DMS53 treated with DMSO at 0.1 percent for 48 hours (cell line): ENCODE results near the gene MOV10.

Experiments
- DNase-seq: peaks from one replicate; lab custom pipeline; 2025; ENCODE audit not compliant: unreplicated experiment; lab: John Stamatoyannopoulos, UW

MOV10 gene

DNA sequence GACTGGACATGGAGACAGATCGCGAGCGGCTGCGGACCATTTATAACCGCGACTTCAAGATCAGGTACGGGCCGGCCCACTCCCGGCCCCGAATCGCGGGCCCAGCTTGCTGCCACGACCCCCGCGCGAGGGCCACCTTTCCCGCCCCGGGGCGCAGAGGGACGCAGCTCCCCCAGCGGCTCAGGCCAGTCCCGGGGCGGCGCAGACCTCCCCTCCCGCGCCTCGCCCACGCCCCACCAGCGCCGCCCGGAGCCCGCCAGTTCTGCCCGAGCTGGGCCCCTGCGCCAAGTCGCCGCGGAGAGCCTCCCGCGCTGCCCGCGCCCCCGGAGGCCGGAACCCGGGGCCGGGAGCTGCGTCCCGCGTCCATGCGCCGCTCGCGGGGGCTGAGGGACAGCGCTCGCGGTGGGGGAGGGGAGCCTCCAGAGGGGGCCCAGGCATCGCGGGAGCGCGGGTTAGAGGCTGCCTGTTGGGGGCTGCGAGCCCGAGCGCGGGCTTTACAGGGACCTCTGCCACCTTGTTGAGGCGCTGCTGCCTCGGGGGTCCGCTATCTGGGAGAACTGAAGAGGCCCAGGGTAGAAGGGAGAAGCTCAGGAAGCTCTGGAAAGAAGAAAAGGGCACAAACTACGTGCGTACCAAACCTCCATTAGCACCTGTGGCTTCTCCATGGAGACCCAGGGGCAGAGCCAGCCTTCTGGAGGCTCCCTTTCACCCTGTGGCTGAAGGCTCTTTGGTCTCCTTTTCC is 698 bp downstream of the MOV10 start:
- no peak for DNase-seq

DNA sequence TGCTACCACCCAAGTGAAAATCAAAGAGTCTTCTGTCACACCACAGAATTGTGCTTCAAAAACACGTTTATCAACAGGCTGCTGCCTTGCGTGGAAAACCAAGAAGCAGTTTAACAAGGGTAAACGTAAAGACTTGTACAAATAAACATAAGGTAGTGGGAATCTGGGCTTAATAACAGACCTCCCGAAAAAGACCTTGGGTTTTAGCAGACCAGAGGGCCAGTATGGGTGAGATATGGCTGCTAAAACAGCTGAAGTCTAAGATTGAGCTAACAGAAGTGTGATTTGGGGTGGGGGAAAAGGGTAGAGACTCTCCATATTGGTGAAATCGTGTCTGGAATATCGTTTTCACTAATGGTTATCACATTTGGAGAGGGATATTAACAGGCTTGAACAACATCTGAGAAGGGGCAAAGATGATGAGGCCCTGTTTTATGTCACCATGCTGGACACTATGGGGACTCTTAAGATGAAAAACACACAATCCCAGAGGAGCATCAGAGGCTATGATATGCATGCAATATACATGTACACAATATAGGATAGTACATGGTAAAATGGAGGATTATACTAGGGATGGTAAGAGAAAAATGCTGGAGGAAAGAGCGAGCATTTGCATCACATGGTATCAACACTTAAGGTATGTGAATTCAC is 1.4 kb downstream of the MOV10 start:
- DNase-seq: no peak

DNA sequence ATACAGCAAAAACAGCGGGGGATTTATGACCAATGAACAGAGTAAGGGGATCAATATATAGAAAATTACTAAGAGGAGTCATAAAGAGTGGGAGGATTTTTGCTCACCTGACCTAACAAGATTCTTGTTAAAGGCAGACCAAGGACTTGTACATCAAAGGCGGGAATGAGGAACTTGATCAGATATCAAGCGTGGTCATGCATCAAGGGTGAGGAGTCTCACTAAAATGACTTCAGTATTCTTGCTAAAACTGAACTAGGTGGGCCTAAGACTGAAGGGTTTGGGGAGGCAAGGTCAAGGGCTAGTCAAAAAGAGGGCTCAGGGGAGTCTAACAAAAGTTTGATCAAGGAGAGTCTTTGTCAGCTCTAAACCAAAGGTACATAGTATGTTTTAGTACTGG is 2.1 kb downstream of the MOV10 start:
- DNase-seq: no peak

DNA sequence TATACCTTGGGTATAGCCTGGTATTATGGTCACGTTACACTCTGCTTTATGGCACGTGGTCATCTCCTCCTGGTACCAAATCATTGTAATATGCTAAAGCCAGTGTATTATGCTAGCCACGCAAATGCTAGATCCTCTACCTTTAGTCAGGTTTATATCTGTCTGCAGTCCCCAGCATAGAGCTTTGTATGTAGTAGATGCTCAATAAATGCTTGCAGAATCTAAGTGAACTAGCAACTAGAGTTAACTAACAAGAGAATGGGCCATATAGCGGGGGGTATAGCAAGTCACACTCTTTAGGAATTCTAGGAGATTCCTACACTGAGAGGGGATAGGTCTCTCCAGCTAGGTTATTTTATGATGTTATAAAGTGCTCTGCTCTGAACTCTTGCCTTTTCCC is 3.0 kb downstream of the MOV10 start:
- no peak for DNase-seq

DNA sequence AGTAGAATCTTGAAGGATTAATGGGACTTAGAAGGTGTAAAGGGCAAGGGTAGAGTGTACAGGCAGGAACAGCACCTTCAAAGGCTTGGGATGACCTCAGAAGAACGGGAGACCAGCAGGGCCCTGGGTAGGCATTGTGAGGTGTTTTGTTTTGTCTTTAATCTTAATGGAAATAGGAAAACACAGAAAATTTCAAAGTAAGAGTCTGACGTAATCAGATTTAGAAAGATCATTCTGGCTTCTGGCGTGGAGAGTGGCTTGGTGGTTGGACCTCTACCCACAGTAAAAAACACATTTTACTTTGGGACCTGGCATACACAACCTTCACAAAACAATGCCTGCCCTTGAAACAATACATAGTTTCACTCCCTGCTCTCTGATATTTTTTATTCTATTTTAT is 4.1 kb downstream of the MOV10 start:
- no peak for DNase-seq

DNA sequence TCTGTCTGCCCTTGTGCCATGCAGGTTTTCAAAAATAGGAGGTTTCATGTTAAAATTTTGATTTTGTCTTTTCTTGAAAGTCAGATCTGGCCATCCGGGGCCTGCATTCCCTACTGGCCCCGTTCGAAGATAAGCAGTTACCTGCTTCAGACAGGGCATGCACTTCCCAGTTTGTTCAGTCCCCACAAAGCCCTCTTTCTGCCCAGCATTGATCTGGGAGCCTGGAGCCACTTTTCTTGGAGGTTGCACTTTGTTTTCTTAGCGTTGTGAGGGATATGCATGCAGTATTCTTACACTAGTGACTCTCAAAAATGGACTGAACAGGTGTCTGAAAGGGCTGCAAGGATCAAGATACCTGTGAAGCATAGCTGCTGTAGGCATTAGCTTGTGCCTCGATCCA is 11.5 kb downstream of the MOV10 start:
- DNase-seq: no peak

DNA sequence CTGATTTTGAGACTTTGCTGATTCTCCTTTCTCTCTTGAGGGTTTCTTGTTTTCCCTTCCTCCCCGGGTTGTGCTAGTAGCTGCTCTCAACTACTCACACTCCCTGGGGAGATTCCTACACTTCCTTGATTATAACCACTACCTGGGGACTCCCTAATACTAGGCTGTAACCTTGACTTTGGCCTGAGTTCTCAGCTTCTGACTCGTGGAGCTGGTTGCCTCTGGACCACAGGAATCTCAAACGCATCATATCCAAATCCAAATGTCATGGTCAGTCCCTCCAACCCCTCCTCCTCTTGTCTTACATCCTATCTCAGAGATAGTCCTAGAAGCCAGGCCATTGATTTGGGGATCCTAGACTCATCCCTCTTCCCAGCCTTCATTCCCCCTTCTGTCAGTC is 12.0 kb downstream of the MOV10 start:
- DNase-seq: no peak

DNA sequence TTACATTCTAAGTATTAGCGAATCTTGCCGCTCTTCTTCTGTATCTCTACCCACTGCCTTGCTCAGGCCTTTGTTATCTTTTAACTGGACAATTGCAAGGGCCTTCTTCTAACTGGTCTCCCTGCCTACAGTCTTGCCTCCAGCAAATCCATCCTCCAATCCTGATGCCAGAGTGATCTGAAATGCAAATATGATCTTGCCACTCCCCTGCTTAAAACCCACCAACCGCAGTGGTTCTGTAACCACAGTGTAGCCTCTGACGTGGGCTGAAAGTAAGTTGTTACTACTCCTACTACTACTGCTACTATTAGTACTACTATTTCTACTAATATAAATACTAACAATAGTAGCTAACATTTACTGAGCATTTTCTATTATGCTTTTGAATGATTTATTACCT is 12.4 kb downstream of the MOV10 start:
- DNase-seq: no peak

DNA sequence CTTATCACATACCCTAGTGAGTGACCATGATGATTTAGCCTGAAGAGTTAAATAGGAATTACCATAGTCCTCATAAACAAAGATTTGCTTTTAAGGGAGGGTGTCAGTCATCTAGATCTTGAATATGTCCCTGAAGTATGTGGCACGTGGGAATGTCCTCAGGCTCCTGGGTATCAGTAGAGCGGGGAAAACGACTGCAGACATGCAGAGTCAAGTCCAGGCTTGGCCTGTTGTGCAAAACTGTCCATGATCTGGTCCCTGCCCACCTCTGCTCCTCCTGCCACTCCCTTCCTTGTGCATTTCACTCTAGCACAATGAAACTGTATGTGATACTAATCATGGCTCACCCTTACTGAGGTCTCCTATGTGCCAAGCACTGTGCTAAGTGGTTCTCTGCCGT is 12.9 kb downstream of the MOV10 start:
- DNase-seq: no peak

DNA sequence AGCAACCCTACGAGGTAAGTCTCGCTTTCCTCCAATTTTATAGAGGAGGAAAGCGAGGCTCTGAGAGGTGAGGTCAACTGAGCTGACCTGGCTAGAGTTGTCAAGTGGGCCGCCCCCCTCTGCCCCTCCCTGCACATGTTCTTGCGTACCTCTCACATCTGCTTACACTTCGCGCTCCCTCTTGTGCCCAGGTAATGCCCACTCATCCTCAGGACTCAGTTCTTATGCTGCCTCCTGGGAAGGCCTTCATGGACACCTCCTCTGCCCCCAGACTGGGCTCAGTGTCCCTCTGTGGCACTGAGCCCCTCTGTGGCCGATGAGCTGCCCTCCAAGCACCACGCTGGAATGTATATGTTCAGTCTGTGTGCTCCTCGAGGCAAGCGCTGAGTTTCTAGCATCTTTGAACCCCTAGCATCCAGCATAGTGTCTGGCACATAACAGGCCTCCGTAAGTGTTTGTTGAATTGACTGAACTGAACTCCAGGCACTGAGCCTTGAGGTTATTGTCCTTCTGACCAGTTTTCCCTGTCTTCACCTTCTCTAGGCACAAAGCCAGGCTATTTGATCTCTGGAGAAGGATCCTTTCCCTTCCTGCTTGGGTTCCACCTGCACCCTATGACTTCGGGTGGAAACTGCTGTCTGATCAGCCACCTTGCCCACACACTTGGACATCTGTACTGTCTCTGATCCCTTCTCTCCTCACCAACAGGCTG is 13.5 kb downstream of the MOV10 start:
- no peak for DNase-seq

DNA sequence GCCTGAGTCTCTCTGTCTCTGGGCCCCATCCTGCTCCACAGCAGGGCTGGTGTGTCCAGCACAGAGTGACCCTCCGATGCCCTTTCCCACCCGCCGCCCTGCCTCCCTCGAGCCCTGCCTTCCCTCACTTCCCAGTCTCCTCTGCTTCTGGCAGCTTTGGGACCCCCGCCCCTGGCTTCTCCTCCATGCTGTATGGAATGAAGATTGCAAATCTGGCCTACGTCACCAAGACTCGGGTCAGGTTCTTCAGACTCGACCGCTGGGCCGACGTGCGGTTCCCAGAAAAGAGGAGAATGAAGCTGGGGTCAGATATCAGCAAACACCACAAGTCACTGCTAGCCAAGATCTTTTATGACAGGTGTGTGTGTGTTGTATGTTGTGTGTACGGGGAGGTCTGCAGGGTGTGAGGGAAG is 14.3 kb downstream of the MOV10 start:
- DNase-seq: no peak

DNA sequence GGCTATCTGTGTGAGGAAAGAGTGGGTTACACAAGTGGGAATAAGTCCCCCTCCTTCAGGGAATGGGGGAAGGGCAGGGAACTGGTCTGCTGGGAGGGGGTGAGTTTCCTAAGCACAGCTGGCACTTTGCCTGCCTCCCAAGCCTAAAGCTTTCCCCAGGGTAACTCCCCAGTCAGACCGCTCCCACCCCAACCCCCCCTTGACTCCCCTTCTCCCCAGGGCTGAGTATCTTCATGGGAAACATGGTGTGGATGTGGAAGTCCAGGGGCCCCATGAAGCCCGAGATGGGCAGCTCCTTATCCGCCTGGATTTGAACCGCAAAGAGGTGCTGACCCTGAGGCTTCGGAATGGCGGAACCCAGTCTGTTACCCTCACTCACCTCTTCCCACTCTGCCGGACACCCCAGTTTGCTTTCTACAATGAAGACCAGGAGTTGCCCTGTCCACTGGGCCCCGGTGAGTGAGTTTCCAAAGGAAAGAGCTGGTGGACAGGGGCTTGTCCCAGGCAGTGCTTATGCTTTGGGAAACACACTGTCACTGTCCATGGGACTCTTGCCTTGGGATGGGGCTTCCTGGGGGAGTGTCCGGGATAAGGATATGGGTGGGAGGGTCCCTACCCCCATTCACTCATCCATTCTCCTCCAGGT is 14.9 kb downstream of the MOV10 start:
- DNase-seq: no peak

DNA sequence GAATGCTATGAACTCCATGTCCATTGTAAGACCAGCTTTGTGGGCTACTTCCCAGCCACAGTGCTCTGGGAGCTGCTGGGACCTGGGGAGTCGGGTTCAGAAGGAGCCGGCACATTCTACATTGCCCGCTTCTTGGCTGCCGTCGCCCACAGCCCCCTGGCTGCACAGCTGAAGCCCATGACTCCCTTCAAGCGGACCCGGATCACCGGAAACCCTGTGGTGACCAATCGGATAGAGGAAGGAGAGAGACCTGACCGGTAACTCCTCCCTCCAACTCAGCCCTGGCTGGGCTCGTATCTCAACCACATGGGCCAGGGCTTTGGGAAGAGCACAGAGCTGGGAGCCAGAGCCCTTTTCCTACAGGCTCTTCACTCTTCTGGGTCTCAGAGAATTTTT is 15.4 kb downstream of the MOV10 start:
- no peak for DNase-seq

DNA sequence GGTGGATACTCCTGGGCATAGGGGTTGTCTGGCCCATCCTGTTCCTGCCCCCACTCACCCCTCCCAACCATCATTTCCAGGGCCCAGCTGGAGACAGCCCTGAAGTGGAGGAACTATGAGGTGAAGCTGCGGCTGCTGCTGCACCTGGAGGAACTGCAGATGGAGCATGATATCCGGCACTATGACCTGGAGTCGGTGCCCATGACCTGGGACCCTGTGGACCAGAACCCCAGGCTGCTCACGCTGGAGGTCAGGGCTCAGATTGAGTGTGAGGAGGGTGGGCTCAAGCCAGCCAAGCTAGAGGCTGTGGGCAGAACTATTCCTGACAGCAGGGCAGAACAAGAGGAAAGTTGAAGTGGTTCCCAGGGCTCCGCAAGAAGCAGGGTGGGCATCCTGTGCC is 18.2 kb downstream of the MOV10 start:
- no peak for DNase-seq

DNA sequence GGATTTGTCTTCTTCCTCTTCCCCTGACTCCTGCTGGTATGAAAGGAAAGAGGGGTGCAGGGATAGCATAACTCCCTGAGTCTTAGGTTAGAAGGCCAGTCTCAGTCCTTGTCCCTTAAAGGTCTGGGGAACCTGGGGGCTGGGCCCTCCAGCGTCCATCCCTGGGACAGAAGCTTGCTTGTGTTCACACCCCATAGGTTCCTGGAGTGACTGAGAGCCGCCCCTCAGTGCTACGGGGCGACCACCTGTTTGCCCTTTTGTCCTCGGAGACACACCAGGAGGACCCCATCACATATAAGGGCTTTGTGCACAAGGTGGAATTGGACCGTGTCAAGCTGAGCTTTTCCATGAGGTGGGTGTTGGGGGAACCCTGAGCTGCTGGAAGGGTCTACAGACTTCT is 19.4 kb downstream of the MOV10 start:
- no peak for DNase-seq

DNA sequence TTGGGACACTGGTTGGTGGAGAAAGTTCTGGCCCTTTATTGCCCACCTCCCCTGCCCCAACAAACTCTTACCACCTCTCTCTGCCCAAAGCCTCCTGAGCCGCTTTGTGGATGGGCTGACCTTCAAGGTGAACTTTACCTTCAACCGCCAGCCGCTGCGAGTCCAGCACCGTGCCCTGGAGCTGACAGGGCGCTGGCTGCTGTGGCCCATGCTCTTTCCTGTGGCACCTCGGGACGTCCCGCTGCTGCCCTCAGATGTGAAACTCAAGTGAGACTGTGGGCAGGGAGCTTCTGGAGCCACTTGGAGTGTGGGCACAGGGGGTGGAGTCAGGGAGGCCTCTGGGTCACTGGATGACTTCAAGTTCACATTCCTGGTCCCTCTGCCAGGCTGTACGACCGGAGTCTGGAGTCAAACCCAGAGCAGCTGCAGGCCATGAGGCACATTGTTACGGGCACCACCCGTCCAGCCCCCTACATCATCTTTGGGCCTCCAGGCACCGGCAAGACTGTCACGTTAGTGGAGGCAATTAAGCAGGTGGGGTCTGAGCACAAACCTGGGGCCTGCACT is 20.0 kb downstream of the MOV10 start:
- no peak for DNase-seq

DNA sequence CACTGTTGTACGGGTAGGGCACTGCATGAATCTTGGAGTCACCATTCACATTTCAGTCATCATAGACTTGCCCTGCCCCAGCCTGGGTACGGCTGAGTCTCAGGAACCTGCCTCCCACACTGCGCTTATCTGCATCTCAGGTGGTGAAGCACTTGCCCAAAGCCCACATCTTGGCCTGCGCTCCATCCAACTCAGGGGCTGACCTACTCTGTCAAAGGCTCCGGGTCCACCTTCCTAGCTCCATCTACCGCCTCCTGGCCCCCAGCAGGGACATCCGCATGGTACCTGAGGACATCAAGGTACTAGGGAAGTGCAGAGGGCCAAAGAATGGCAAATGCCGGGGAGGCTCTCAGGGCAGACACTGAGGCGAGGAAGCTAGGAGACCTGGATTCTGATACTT is 20.8 kb downstream of the MOV10 start:
- DNase-seq: no peak

DNA sequence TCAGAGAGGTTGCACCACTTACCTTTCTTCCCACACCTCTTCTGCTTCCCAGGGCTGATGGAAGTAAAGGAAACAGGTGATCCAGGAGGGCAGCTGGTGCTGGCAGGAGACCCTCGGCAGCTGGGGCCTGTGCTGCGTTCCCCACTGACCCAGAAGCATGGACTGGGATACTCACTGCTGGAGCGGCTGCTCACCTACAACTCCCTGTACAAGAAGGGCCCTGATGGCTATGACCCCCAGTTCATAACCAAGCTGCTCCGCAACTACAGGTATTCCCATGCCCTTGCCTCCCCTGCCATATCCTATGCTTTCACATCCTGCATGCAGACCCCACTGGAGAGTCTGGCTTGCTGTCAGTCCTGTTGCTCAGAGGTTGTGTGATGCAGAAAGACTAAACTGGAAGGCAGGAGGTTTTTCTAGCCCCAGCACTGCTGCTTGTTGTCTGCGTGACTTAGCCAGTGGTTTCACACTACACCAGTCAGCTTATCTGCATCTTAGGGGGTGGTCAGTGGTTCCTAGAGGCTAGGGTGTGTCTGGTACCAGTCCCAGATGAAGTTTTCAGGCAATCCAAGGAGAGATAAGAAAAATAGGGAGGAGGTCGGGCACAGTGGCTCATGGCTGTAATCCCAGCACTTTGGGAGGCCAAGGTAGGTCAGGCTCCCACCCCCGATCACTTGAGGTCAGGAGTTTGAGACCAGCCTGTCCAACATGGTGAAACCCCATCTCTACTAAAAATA is 22.3 kb downstream of the MOV10 start:
- DNase-seq: no peak

DNA sequence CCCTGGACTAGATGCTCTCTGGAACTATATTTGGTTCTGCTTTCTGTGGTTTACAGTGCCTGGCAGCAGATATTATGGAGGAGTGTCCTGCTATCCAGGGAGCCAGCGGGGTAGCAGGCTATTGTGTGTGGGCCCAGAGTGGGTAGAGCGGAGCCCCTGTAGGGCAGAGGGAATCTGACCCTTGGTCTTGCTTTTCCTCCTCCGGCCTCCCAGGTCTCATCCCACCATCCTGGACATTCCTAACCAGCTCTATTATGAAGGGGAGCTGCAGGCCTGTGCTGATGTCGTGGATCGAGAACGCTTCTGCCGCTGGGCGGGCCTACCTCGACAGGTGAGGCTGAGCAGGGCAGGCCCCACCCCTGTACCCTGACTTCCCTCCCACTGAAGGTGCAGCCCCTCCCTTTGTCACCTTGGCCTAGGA is 23.3 kb downstream of the MOV10 start:
- no peak for DNase-seq

DNA sequence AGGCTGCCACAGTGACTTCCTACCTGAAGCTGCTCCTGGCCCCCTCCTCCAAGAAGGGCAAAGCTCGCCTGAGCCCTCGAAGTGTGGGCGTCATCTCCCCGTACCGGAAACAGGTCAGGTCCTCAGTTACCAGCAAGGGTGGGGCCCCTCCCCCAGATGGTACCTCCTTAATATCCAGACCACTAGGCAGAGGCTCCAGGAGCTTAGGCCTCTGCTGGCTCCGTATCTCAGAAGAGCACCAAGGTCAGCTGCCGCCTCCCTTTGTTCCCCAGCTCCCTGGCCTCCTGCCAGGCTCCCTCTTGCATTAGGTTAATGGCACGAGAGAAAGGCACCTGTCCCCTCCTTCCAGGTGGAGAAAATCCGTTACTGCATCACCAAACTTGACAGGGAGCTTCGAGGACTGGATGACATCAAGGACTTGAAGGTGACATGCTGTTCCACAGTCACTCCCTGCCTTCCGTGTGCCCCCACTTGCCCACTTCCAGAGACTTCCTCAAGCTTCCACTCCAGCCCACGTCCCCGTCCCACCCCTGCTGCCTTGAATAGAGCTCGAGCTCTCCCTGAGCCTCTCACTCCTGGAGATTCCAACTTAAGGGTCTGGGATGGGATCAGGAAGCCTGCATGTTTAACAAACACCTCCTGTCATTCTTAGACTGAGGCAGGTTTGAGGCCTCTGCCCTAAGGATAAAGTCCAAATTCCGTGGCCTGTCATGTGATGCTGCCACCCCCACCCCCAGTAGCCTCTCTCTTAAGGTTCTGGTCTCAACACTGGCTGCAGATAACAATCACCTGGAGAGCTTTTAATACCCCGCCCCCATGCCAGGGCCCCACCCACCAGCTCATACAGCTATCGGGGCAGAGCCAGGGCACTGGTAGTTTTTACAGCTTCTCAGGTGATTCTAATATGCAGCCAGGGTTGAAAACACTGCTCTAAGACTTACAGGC is 24.2 kb downstream of the MOV10 start:
- DNase-seq: peak; percentile 71
